Measurements from ENCODE around the gene RNF19B.

The RNF19B gene

GRCh38 chr1:32971156-32971555, 6.5 kb upstream of the RNF19B start:
- DNase-seq (ENCODE audit: low read depth) = no peak
- H3K4me3 ChIP-seq (ENCODE audit: low read depth, low read length) = no peak overlapping the region

GRCh38 chr1:32969566-32969965, 5.0 kb upstream of the RNF19B start:
- no peak overlapping the region for H3K4me3 ChIP-seq (ENCODE audit: low read depth, low read length)
- no peak for DNase-seq (ENCODE audit: low read depth)

GRCh38 chr1:32967888-32968568, 3.4 kb upstream of the RNF19B start:
- no peak for DNase-seq (ENCODE audit: low read depth)
- H3K4me3 ChIP-seq (ENCODE audit: low read depth, low read length) = no peak overlapping the region

GRCh38 chr1:32966900-32967299, 2.3 kb upstream of the RNF19B start:
- no peak for DNase-seq (ENCODE audit: low read depth)
- no peak overlapping the region for H3K4me3 ChIP-seq (ENCODE audit: low read depth, low read length)

- H3K4me3 ChIP-seq (ENCODE audit: low read depth, low read length) = peak overlapping the region; percentile 77
- no peak for DNase-seq (ENCODE audit: low read depth)
Observed at GRCh38 chr1:32965251-32965747, 690 bp upstream of the RNF19B start.

GRCh38 chr1:32963746-32964460, 706 bp downstream of the RNF19B start:
- DNase-seq (ENCODE audit: low read depth) = no peak
- H3K4me3 ChIP-seq (ENCODE audit: low read depth, low read length) = peak overlapping the region; percentile 77

- no peak for DNase-seq (ENCODE audit: low read depth)
- H3K4me3 ChIP-seq (ENCODE audit: low read depth, low read length) = peak overlapping the region; percentile 77
Observed at GRCh38 chr1:32962248-32962896, 2.2 kb downstream of the RNF19B start.

GRCh38 chr1:32960819-32961355, 3.7 kb downstream of the RNF19B start:
- no peak for DNase-seq (ENCODE audit: low read depth)
- no peak overlapping the region for H3K4me3 ChIP-seq (ENCODE audit: low read depth, low read length)

- no peak for DNase-seq (ENCODE audit: low read depth)
- no peak overlapping the region for H3K4me3 ChIP-seq (ENCODE audit: low read depth, low read length)
Observed at GRCh38 chr1:32960342-32960741, 4.3 kb downstream of the RNF19B start.

- DNase-seq (ENCODE audit: low read depth) = no peak
- no peak overlapping the region for H3K4me3 ChIP-seq (ENCODE audit: low read depth, low read length)
Observed at GRCh38 chr1:32958827-32959226, 5.8 kb downstream of the RNF19B start.

- H3K4me3 ChIP-seq (ENCODE audit: low read depth, low read length) = no peak overlapping the region
- DNase-seq (ENCODE audit: low read depth) = no peak
Observed at GRCh38 chr1:32957017-32957416, 7.6 kb downstream of the RNF19B start.

GRCh38 chr1:32954168-32954567, 10.4 kb downstream of the RNF19B start:
- no peak for DNase-seq (ENCODE audit: low read depth)
- H3K4me3 ChIP-seq (ENCODE audit: low read depth, low read length) = no peak overlapping the region

- DNase-seq (ENCODE audit: low read depth) = no peak
- no peak overlapping the region for H3K4me3 ChIP-seq (ENCODE audit: low read depth, low read length)
Observed at GRCh38 chr1:32953495-32953894, 11.1 kb downstream of the RNF19B start.

GRCh38 chr1:32949519-32949918, 15.1 kb downstream of the RNF19B start:
- no peak overlapping the region for H3K4me3 ChIP-seq (ENCODE audit: low read depth, low read length)

GRCh38 chr1:32948905-32949304, 15.7 kb downstream of the RNF19B start:
- H3K4me3 ChIP-seq (ENCODE audit: low read depth, low read length) = no peak overlapping the region
- DNase-seq (ENCODE audit: low read depth) = no peak

More at GRCh38 chr1:32949519-32949918, 15.1 kb downstream of the RNF19B start:
- DNase-seq (ENCODE audit: low read depth) = no peak

GRCh38 chr1:32948390-32948722, 16.3 kb downstream of the RNF19B start:
- H3K4me3 ChIP-seq (ENCODE audit: low read depth, low read length) = no peak overlapping the region
- no peak for DNase-seq (ENCODE audit: low read depth)

GRCh38 chr1:32947669-32948389, 16.8 kb downstream of the RNF19B start:
- DNase-seq (ENCODE audit: low read depth) = no peak
- no peak overlapping the region for H3K4me3 ChIP-seq (ENCODE audit: low read depth, low read length)

GRCh38 chr1:32946413-32946812, 18.2 kb downstream of the RNF19B start:
- no peak for DNase-seq (ENCODE audit: low read depth)
- no peak overlapping the region for H3K4me3 ChIP-seq (ENCODE audit: low read depth, low read length)

- no peak overlapping the region for H3K4me3 ChIP-seq (ENCODE audit: low read depth, low read length)
- DNase-seq (ENCODE audit: low read depth) = no peak
Observed at GRCh38 chr1:32944180-32944579, 20.4 kb downstream of the RNF19B start.
